ENCODE results near the gene CREM. TPM values are rescaled to one million over a fixed set of nuclear protein-coding genes. Genes with fewer than 3 reads are reported as not detected.

CREM gene
- total RNA-seq, 1 donor from 2014 or later = 86.4 TPM

DNA sequence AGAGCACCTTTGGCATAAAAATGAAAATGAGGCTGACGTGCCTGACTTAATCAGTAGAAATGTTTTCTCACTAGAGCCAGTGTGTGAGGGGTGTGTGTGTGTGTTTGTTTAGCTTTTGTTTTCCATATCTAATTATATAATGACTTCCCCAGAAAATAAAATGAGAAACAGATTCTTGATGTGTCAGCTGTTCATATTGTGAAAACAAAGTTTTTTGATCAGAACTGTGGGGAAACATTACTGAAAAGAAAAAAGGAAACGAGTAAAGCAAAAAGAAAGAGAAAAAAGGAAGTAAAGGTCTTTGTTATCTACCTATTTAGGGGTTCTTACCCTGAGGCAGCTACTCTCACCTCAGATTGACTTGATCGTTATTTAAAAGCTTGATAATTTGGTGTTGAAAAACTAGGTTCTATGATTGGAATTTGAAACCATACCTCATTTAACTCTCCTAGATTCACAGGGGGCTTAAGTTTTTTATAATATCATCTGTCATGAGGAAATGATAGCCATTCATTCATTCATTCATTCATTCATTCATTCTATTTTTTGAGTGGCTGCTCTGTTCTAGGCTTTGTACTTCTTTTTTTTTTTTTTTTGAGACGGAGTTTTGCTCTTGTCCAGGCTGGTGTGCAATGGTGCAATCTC lies 58.0 kb downstream of the CREM start:
- no peaks in the 10 kb centered on the region for H3K9me3 Mint-ChIP-seq
- peaks cover 27% of the 10 kb centered on the region for H3K4me1 Mint-ChIP-seq
- ATAC-seq (ENCODE audit: low read depth) (peak; percentile 62), DNase-seq (no peak)
- CTCF ChIA-PET = interaction anchor here (3.3 kb wide), 1 partner anchor 11 kb away, joined by 12 read pairs; no protein-coding TSS in a partner anchor
- TF ChIP-seq, protein P1, sequence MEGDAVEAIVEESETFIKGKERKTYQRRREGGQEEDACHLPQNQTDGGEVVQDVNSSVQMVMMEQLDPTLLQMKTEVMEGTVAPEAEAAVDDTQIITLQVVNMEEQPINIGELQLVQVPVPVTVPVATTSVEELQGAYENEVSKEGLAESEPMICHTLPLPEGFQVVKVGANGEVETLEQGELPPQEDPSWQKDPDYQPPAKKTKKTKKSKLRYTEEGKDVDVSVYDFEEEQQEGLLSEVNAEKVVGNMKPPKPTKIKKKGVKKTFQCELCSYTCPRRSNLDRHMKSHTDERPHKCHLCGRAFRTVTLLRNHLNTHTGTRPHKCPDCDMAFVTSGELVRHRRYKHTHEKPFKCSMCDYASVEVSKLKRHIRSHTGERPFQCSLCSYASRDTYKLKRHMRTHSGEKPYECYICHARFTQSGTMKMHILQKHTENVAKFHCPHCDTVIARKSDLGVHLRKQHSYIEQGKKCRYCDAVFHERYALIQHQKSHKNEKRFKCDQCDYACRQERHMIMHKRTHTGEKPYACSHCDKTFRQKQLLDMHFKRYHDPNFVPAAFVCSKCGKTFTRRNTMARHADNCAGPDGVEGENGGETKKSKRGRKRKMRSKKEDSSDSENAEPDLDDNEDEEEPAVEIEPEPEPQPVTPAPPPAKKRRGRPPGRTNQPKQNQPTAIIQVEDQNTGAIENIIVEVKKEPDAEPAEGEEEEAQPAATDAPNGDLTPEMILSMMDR (IDR thresholded peaks at IDR 0.05) = no peak
- POLR2A ChIA-PET = interaction anchor here (0.6 to 4.9 kb wide), 6 partner anchors 9 to 1373 kb away, joined by 4 to 42 read pairs (median 8); partner anchors contain the start of gene CREM
- H3K4me3 Mint-ChIP-seq = peak overlapping the region; percentile 44
- intact Hi-C loops (cut with micrococcal nuclease) = no loop called here
- no peaks in the 10 kb centered on the region for H3K36me3 Mint-ChIP-seq (ENCODE audit: low read depth)
- peak overlapping the region; percentile 71 for H3K27ac Mint-ChIP-seq
- no peaks in the 10 kb centered on the region for H3K27me3 Mint-ChIP-seq

DNA sequence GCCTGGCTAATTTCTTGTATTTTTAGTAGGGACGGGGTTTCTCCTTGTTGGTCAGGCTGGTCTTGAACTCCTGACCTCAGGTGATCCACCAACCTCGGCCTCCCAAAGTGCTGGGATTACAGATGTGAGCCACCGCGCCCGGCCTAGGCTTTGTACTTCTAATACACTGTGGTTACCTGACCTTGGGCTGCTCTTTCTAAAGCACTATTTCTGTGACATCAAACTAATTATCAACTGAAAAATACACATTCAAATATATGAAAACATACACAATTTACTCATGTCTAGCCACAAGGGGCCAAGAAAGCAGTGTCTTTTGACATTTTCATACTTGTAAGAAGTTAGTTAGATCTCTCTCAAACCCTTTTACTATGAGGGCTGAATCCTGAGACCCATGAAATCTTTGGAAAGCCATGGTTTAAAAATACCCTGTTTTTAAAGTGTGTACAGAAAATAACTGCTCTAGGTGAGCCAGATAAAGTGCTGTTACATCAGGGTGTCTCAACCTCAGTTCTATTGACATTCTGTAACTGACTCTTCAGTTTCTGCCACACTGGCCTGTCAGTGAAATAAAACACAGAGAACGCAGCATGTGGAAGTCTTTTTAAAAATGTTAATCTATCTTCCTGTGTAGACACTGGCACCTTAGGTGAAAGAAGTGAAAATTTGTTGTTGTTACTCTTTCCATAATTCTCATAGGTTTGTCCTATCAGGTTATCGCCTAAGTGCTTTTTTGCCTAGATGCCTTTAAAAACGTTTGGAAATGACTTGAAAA lies 58.8 kb downstream of the CREM start:
- ATAC-seq (ENCODE audit: low read depth) (no peak), DNase-seq (no peak)
- TF ChIP-seq, protein P1 (IDR thresholded peaks at IDR 0.05) = no peak
- POLR2A ChIA-PET = interaction anchor here (0.5 to 4.9 kb wide), 6 partner anchors 8 to 58 kb away, joined by 4 to 42 read pairs (median 10); partner anchors contain the start of gene CREM
- no peaks in the 10 kb centered on the region for H3K36me3 Mint-ChIP-seq (ENCODE audit: low read depth)
- H3K9me3 Mint-ChIP-seq = no peaks in the 10 kb centered on the region
- peaks cover 27% of the 10 kb centered on the region for H3K4me1 Mint-ChIP-seq
- peak overlapping the region; percentile 71 for H3K27ac Mint-ChIP-seq
- H3K4me3 Mint-ChIP-seq = no peak overlapping the region
- H3K27me3 Mint-ChIP-seq = no peaks in the 10 kb centered on the region
- intact Hi-C loops (cut with micrococcal nuclease) = no loop called here
- CTCF ChIA-PET = interaction anchor here (1.2 to 3.3 kb wide), 2 partner anchors 10 kb away, joined by 6 to 12 read pairs; no protein-coding TSS in a partner anchor

DNA sequence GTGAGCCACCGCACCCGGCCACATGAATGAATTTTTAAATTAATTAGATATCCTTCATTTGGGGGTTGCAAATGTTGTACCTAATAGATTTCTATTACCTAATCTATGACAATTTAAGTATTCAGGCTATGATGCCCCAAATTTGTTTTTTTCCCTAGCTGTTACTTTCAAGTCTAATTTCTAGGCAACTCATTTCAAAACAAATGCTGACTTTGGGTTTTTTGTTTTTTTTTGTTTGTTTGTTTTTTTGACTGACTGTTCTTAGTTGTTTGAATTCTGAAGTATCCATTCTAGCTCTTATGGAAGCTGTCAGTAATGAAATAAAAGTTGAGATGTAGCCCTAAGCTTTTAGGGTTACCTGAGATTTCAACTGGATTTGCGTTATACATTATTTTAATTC lies 62.3 kb downstream of the CREM start:
- intact Hi-C loops (cut with micrococcal nuclease) = no loop called here
- CTCF ChIA-PET = no interaction called here
- no peak for DNase-seq
- Mint-ChIP-seq H3K27ac (no peak overlapping the region), H3K4me1 (peaks cover 25% of the 10 kb centered on the region), H3K9me3 (no peaks in the 10 kb centered on the region), H3K4me3 (no peak overlapping the region), H3K36me3 (ENCODE audit: low read depth) (no peaks in the 10 kb centered on the region), H3K27me3 (no peaks in the 10 kb centered on the region)
- ATAC-seq (ENCODE audit: low read depth) = no peak
- POLR2A ChIA-PET = interaction anchor here (2.2 kb wide), 1 partner anchor 62 kb away, joined by 8 read pairs; the partner anchor contains the start of gene CREM
- TF ChIP-seq, protein P1 (IDR thresholded peaks at IDR 0.05) = no peak

GRCh38 chr10:35191523-35191922 lies 64.9 kb downstream of the CREM start:
- DNase-seq (no peak), ATAC-seq (ENCODE audit: low read depth) (no peak)
- H3K27ac Mint-ChIP-seq = no peak overlapping the region
- ChIA-PET CTCF (interaction anchor here (1.3 kb wide), 1 partner anchor 64 kb away, joined by 3 read pairs; no protein-coding TSS in a partner anchor), POLR2A (interaction anchor here (8.1 kb wide), 1 partner anchor 60 kb away, joined by 570 read pairs; the partner anchor contains the start of gene CREM)
- TF ChIP-seq, protein P1 (IDR thresholded peaks at IDR 0.05) = no peak
- no peak overlapping the region for H3K4me3 Mint-ChIP-seq
- peaks cover 10% of the 10 kb centered on the region for H3K36me3 Mint-ChIP-seq (ENCODE audit: low read depth)
- H3K27me3 Mint-ChIP-seq = no peaks in the 10 kb centered on the region
- H3K4me1 Mint-ChIP-seq = peaks cover 25% of the 10 kb centered on the region
- H3K9me3 Mint-ChIP-seq = no peaks in the 10 kb centered on the region
- intact Hi-C loops (cut with micrococcal nuclease) = no loop called here

Measured in activated B cell treated with CpG ODN at 0.5 μM for 24 hours (primary cell).